Bronchial epithelial cell (primary cell): ENCODE results near the gene DIO1. TPM values are rescaled to one million over a fixed set of nuclear protein-coding genes. Genes with fewer than 3 reads are reported as not detected.

Experiments
- DNase-seq: peaks from one replicate; pipeline ENCODE4 v3.0.0-alpha.2; 2010; ENCODE audit warnings: low read depth
- FAIRE-seq: peaks from 2 replicates; lab custom pipeline; 2011; peaks lifted over from hg19 to GRCh38; lab: Jason Lieb, UNC
- H3K27me3 ChIP-seq: 2 replicates; pipeline ENCODE4 v1.5.1; 2011; ENCODE audit warnings: low read length; ENCODE audit not compliant: control insufficient read depth, insufficient read depth
- H3K36me3 ChIP-seq: 2 replicates; pipeline ENCODE4 v1.5.1; 2011; ENCODE audit warnings: low read length; ENCODE audit not compliant: control insufficient read depth, insufficient read depth
- H3K4me3 ChIP-seq: 2 replicates; pipeline ENCODE4 v1.5.1; 2011; ENCODE audit warnings: mild to moderate bottlenecking, low read depth, low read length, control low read depth
- CTCF ChIP-seq: IDR thresholded peaks from 2 replicates; pipeline ENCODE4 v1.5.1; 2011; ENCODE audit warnings: mild to moderate bottlenecking, moderate library complexity, low read length, control low read depth, inconsistent platforms; ENCODE audit not compliant: insufficient read depth, severe bottlenecking
- total RNA-seq: library from RNA; depleted of rRNA; stranded (reverse); fragments of >200 nt; gene quantifications from 2 replicates; pipeline ENCODE4 v1.2.1, GENCODE V29; 2014

Gene DIO1
- total RNA-seq, 1 donor from 2014 or later: not detected

GRCh38 chr1:53938136-53938830 is 44.3 kb downstream of the DIO1 start:
- H3K27me3 ChIP-seq: no peaks in the 10 kb centered on the region
- no peak overlapping the region for H3K4me3 ChIP-seq
- H3K36me3 ChIP-seq: no peaks in the 10 kb centered on the region
- FAIRE-seq (no peak), DNase-seq (peak; percentile 80)
- TF ChIP-seq CTCF: no peak

- no peak for TF ChIP-seq CTCF
- Histone ChIP-seq H3K4me3 (no peak overlapping the region), H3K27me3 (no peaks in the 10 kb centered on the region), H3K36me3 (no peaks in the 10 kb centered on the region)
- DNase-seq (peak; percentile 88), FAIRE-seq (no peak)
Measured at GRCh38 chr1:53942127-53942957, 48.4 kb downstream of the DIO1 start.

GRCh38 chr1:53943090-53943489 is 49.1 kb downstream of the DIO1 start:
- Histone ChIP-seq H3K27me3 (no peaks in the 10 kb centered on the region), H3K36me3 (no peaks in the 10 kb centered on the region), H3K4me3 (no peak overlapping the region)
- TF ChIP-seq CTCF: no peak
- no peak for FAIRE-seq
- no peak for DNase-seq

GRCh38 chr1:53943490-53944043 is 49.6 kb downstream of the DIO1 start:
- H3K27me3 ChIP-seq: no peaks in the 10 kb centered on the region
- no peak for DNase-seq
- peak; percentile 13 for FAIRE-seq
- H3K4me3 ChIP-seq: no peak overlapping the region
- no peaks in the 10 kb centered on the region for H3K36me3 ChIP-seq
- no peak for TF ChIP-seq CTCF

GRCh38 chr1:53944469-53945182 is 50.6 kb downstream of the DIO1 start:
- H3K4me3 ChIP-seq: peak overlapping the region; percentile 96
- no peak for FAIRE-seq
- no peak for DNase-seq
- H3K36me3 ChIP-seq: peaks cover 3% of the 10 kb centered on the region
- no peak for TF ChIP-seq CTCF
- H3K27me3 ChIP-seq: no peaks in the 10 kb centered on the region
